Astrocyte of the hippocampus (primary cell): ENCODE measurements around the gene TDRD9.
A peak's percentile ranks its signal among the peaks of the same experiment; 100 is the strongest.
"Not testable (repeated sequence)": the region's sequence is repeated elsewhere in the genome, so short reads cannot be mapped to it uniquely, and the experiment has no call there.

Experiments used
- DNase-seq: peaks from one replicate; pipeline ENCODE4 v3.0.0; 2011; ENCODE audit warnings: low read depth, low spot score

TDRD9 gene

GRCh38 chr14:103928011-103928890 is at the start of gene TDRD9:
TSS of gene TDRD9 (plus strand) at chr14:103928456. CDS start at chr14:103928510, 54 bp downstream.
- DNase-seq: no peak

DNA sequence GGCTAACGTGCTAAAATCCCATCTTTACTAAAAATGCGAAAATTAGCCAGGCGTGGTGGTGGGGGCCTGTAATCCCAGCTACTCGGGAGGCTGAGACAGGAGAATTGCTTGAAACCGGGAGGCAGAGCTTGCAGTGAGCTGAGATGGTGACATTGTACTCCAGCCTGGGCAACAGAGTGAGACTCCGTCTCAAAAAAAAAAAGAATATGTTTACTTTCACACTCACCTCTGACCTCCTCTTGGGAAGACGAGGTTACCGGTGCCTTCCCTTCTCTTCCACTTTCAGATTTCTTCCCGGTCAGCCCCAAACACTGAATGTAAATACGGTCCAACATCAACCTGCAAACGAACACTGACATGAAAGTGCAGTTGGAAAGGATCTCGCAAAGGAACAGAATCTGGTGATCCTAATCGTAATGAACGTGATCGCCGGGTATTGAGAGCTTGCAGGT is 49.1 kb upstream of the TDRD9 start:
- DNase-seq: no peak

- peak; percentile 69 for DNase-seq
Measured at GRCh38 chr14:103879570-103880347, 48.5 kb upstream of the TDRD9 start.

DNA sequence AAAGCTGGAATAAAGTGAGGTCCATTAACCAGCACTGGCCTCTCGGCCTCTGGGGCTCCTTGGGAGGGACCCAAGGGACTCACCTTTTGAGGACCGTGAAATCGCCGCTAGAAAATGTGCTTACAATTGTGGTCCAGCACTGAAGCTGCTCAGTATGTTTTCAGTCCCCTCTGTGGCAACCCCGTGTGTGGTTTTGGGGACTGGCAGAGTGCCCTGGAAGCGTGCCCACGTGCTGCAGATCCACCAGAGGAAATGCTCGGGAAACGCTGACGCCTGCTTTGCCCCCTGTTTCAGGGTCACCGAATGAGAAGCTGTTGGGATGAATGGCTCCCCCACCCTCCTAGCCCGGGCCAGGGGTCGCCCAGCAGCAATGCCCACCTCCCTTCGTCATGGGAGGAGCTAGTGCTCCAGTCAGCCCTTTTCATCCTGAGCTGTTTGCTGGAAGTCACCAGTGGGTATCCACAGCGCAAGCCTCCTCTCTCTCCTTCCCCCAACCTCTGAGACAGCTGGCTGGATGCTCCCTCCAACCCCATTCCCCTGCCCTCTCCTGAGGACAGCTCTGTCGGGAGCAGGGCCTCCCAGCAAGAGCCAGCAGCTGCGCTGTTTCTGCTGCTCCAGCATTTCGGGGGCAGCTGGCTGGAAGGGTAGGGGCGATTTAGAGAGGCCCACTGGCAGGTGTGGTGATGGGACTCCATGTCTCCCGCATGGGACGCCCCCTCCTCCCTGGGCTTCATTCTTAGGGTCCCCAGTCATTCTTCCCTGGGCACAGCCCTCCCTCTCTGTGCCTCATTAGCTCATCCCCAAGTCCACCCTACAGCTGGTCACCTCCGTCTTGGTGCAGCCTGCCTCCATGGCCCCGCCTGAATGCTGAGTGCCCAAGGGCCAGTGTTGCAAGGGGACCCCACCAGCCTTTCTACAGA is 47.6 kb upstream of the TDRD9 start:
- peak; percentile 89 for DNase-seq

GRCh38 chr14:103881268-103882201 is 46.7 kb upstream of the TDRD9 start:
- no peak for DNase-seq

DNA sequence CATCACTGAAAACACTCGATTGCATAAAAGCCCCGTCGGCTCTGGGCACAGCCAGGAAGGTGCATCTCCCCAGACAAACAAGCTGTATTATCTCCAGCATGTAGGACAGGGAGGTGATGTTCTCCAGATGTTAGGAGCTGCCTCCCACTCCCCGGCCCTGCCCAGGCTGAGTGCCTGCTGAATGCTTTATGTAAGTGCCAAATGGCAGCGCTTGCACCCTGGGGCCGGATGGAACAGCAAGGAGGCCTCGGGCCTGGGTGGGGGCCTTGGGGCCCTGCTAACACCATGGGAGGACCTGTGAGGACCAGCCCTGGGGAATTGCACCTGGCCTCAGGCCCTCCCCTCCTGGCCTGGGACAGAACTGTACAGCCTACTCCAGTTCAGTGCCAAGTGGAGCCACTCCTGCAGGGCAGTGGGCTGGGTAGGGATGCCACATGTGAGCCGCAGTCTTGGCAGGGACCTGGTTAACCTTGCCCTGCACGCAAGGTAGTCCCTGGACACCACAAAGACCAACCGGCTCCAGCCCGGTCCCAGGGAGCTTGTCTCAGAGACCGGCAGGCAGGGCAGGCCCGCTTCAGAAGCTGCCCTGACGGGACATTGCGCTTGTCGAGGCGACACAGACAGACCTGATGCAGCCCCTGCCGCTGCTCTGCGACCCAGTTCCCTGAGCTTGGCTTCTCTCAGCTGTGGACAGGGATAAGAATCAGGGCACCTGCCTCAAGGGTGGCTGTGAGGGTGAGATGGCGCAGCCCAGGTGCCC is 45.6 kb upstream of the TDRD9 start:
- no peak for DNase-seq

DNA sequence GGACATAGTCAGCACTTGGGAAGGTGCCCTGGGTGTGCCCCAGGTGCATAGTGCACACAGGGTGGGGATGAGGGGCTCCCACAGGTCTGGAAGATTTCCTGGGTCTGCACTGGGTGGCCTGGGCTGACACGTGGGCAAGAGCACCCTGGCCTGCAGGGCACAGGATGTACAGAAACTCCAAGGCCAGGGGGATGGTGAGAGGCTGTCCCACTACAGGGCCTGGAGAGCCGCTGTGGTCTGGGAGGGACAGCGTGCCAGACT is 45.1 kb upstream of the TDRD9 start:
- DNase-seq: no peak

- DNase-seq: no peak
Measured at GRCh38 chr14:103884854-103885253, 43.4 kb upstream of the TDRD9 start.

- DNase-seq: no peak
Measured at GRCh38 chr14:103885509-103885932, 42.7 kb upstream of the TDRD9 start.

DNA sequence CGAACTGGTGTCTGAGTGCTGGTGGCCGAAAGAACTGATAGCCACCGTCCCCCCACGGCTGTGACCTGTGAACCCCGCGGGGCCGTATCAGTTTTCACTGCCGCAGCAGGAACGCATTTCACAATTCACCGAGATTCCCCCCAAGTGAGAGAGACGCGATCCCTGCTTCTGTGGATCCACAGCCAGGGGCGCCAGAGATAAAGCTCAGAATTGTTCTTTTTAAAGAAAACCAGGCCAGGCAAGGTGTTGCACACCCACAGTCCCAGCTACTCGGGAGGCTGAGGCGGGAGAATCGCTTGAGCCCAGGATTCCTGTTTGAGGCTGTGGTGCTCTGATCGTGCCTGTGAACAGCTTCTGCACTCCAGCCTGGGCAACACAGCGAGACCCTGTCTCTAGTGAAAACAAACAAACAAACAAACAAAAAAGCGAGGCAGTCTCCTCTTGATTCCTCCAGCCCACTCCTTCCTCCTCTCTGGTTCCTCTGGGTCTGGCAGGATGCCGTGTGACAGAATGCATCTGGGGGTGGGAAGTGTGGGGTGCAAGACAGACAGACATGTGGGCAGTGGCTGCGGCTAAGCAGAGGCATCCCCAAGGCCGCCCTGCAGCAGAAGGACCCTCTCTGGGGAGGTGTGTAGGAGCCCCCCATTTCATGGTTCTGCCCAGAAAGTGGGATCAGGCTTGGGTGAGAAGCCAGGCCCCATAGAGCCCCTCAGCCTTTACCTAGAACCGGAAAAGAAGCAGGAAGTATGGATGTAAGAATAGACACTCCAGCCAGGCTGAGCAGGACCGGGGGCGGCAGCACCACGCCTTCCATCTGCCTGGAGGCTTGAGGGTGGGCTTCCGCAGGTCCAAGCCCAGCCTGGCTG is 41.7 kb upstream of the TDRD9 start:
- DNase-seq: no peak

DNA sequence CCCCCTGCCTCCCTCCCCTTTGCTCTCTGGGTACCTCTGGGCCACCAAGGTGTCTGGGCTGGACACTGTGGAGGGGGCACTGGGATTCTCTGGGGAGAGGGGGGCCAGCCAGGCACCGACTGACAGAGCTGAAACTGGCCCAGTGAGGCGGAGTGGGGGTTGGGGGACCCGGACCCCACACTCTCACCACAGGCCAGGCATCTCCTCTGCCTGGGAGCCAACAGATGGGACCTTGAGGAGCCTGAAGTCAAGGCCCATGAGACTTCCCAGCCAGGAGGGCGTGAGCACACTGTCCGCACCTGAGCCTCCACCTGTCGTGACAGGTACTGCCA is 41.1 kb upstream of the TDRD9 start:
- no peak for DNase-seq

DNA sequence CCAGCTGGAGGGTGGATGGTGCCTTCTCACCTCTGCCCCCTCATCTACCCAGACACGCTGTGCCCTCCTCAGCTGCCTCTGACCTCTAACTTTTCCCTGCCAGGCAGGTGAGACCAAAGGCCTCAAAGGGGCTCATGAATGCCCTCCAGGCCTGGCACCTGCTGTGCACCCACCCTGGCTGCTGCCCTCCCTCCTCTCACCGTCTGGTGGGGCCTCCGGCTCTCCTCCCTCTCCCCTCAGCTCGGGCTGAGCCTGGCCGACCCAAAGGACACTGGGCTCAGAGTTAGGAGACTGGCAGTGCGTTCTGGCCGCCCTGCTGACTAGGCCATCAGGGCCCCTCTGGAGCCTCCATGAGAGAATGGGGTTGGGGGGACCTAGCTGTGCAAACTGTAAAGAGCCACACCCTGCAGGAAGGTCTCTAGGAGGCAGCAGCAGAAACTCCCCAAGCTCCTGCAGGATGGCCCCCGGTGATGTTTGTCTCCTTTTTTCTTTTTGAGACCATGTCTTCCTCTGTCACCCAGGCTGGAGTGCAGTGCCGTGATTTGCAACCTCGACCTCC is 40.6 kb upstream of the TDRD9 start:
- no peak for DNase-seq

- not testable (repeated sequence) for DNase-seq
Measured at GRCh38 chr14:103889002-103889312, 39.3 kb upstream of the TDRD9 start.

- peak; percentile 55 for DNase-seq
Measured at GRCh38 chr14:103889313-103890051, 38.8 kb upstream of the TDRD9 start.

GRCh38 chr14:103890052-103890371 is 38.2 kb upstream of the TDRD9 start:
- no peak for DNase-seq

- no peak for DNase-seq
Measured at GRCh38 chr14:103890821-103891666, 37.2 kb upstream of the TDRD9 start.

- DNase-seq: no peak
Measured at GRCh38 chr14:103891667-103892215, 36.5 kb upstream of the TDRD9 start.
